Left lung (tissue), 10 donors: ENCODE measurements around the gene TMPRSS2. TPM values are rescaled to one million over a fixed set of nuclear protein-coding genes. Genes with fewer than 3 reads are reported as not detected.

Experiments used
- ATAC-seq: fragments of 200-7000 bp; cut with Tn5 transposase; one replicate; pipeline ENCODE4 v1.9.1; 2020; ENCODE audit warnings: moderate library complexity
- DNase-seq, 4 donors: peaks; one replicate each; pipeline ENCODE4 v3.0.0-alpha.2; 2013 to 2020
- H3K27ac ChIP-seq, 2 donors: fragments of 200-600 bp; sonication (generic) in 1 of 2; one replicate each; pipeline versions ENCODE4 v1.5.0 to v1.8.0; 2020 to 2021
- H3K27me3 ChIP-seq, 2 donors: fragments of 200-600 bp; sonication (generic) in 1 of 2; one replicate each; pipeline versions ENCODE4 v1.5.0 to v1.8.0; 2020 to 2021
- H3K36me3 ChIP-seq, 2 donors: fragments of 200-600 bp; sonication (generic) in 1 of 2; one replicate each; pipeline versions ENCODE4 v1.5.0 to v1.8.0; 2020 to 2021
- H3K4me1 ChIP-seq, 2 donors: fragments of 200-600 bp; one replicate each; pipeline ENCODE4 v1.8.0; 2021
- H3K4me3 ChIP-seq, 2 donors: fragments of 200-600 bp; sonication (generic) in 1 of 2; one replicate each; pipeline versions ENCODE4 v1.5.0 to v1.8.0; 2020 to 2021; ENCODE audit warnings: mild to moderate bottlenecking in 1 of 2
- H3K9me3 ChIP-seq, 2 donors: fragments of 200-600 bp; sonication (generic) in 1 of 2; one replicate each; pipeline versions ENCODE4 v1.5.0 to v1.8.0; 2020 to 2021
- CTCF ChIP-seq, 2 donors: fragments of 200-600 bp; sonication (generic) in 1 of 2; IDR thresholded peaks; one replicate each; pipeline versions ENCODE4 v1.5.0 to v1.8.0; 2021; ENCODE audit warnings: antibody characterized with exemption in 2 of 2
- intact Hi-C, 2 donors: fragments of 100-400 bp; cut with DNase I; formaldehyde crosslinking; loops; one replicate each; pipeline versions ENCODE4 v1.11.2 to v1.14.2; 2022
- polyA plus RNA-seq, 6 donors: library from polyadenylated mRNA; unstranded; fragments of 120-200 nt; gene quantifications; one replicate each; pipeline ENCODE4 v1.2.1, GENCODE V29; 2013; ENCODE audit not compliant: insufficient read length in 6 of 6
- total RNA-seq, 2 donors: library from RNA; stranded (reverse); fragmentation: NEBNext Ultra II Directional; extraction: Animal tissue kit (Norgen Biotek cat#: 25700); gene quantifications; one replicate each; pipeline ENCODE4 v1.2.1, GENCODE V29; 2021
- donor health status: DM: no; HTN: yes; CAD: no.
- donor health status: DM: no; HTN: no; CAD: no.

Gene TMPRSS2
- total and polyA plus RNA-seq, 8 donors: 38.2 to 137 (median 52.7) TPM

- no peak overlapping the region for H3K27ac ChIP-seq
- H3K4me3 ChIP-seq: no peak overlapping the region
- TF ChIP-seq CTCF (IDR thresholded peaks at IDR 0.05): no peak
- no peaks in the 10 kb centered on the region for H3K9me3 ChIP-seq
- H3K27me3 ChIP-seq: no peaks in the 10 kb centered on the region
- ATAC-seq (no peak), DNase-seq (no peak)
- peaks cover 10 to 23% of the 10 kb centered on the region in 2 donors for H3K4me1 ChIP-seq
- H3K36me3 ChIP-seq: peaks cover 0 to 12% of the 10 kb centered on the region in 2 donors
- intact Hi-C loops: no loop called here
These were observed 24.0 kb downstream of the TMPRSS2 start for GRCh38 chr21:41483973-41484372.

- Histone ChIP-seq H3K9me3 (no peaks in the 10 kb centered on the region), H3K27me3 (no peaks in the 10 kb centered on the region), H3K4me1 (peaks cover 10 to 23% of the 10 kb centered on the region in 2 donors), H3K4me3 (no peak overlapping the region), H3K36me3 (peaks cover 0 to 6% of the 10 kb centered on the region in 2 donors), H3K27ac (no peak overlapping the region)
- DNase-seq (no peak), ATAC-seq (no peak)
- intact Hi-C loops: no loop called here
- no peak for TF ChIP-seq CTCF (IDR thresholded peaks at IDR 0.05)
These were observed 24.5 kb downstream of the TMPRSS2 start for GRCh38 chr21:41483415-41483814.

- Histone ChIP-seq H3K4me1 (peaks cover 10 to 24% of the 10 kb centered on the region in 2 donors), H3K4me3 (no peak overlapping the region), H3K27me3 (peaks cover 0 to 4% of the 10 kb centered on the region in 2 donors), H3K9me3 (no peaks in the 10 kb centered on the region), H3K27ac (no peak overlapping the region), H3K36me3 (peaks cover 0 to 2% of the 10 kb centered on the region in 2 donors)
- ATAC-seq: no peak
- no peak for DNase-seq
- intact Hi-C loops: no loop called here
- TF ChIP-seq CTCF (IDR thresholded peaks at IDR 0.05): no peak
These were observed 25.0 kb downstream of the TMPRSS2 start for GRCh38 chr21:41482980-41483379.

- no peaks in the 10 kb centered on the region for H3K36me3 ChIP-seq
- H3K9me3 ChIP-seq: no peaks in the 10 kb centered on the region
- peaks cover 0 to 5% of the 10 kb centered on the region in 2 donors for H3K27me3 ChIP-seq
- intact Hi-C loops: no loop called here
- H3K27ac ChIP-seq: no peak overlapping the region
- no peak for TF ChIP-seq CTCF (IDR thresholded peaks at IDR 0.05)
- peaks cover 10 to 28% of the 10 kb centered on the region in 2 donors for H3K4me1 ChIP-seq
- no peak for DNase-seq
- no peak for ATAC-seq
- H3K4me3 ChIP-seq: no peak overlapping the region
These were observed 25.7 kb downstream of the TMPRSS2 start for GRCh38 chr21:41482301-41482700.

- intact Hi-C loops: no loop called here
- no peak for DNase-seq
- Histone ChIP-seq H3K9me3 (no peaks in the 10 kb centered on the region), H3K4me1 (peaks cover 10 to 25% of the 10 kb centered on the region in 2 donors), H3K4me3 (no peak overlapping the region), H3K36me3 (no peaks in the 10 kb centered on the region), H3K27ac (no peak overlapping the region), H3K27me3 (peaks cover 0 to 5% of the 10 kb centered on the region in 2 donors)
- no peak for TF ChIP-seq CTCF (IDR thresholded peaks at IDR 0.05)
- ATAC-seq: no peak
These were observed 26.8 kb downstream of the TMPRSS2 start for GRCh38 chr21:41481191-41481590.
